Lung (tissue), 12 donors: ENCODE measurements around the gene ITPKA. TPM values are rescaled to one million over a fixed set of nuclear protein-coding genes. Genes with fewer than 3 reads are reported as not detected.

Experiments used
- ATAC-seq: fragments of 200-7000 bp; cut with Tn5 transposase; one replicate; pipeline ENCODE4 v1.9.1; 2020; ENCODE audit warnings: moderate number of reproducible peaks; ENCODE audit not compliant: insufficient read depth, low FRiP score
- DNase-seq, 3 donors: peaks; one replicate each; pipeline ENCODE4 v3.0.0-alpha.2; 2013 to 2017
- H3K27ac ChIP-seq, 2 donors: one replicate each; pipeline ENCODE4 v1.5.1; 2013; ENCODE audit warnings: mild to moderate bottlenecking in 2 of 2, moderate library complexity in 2 of 2, control low read depth in 1 of 2, inconsistent platforms in 1 of 2, low read depth in 1 of 2, low read length in 1 of 2
- H3K27me3 ChIP-seq, 3 donors: one replicate each; pipeline ENCODE4 v1.5.1; 2013; ENCODE audit warnings: low read length in 2 of 3; ENCODE audit not compliant: control insufficient read depth in 3 of 3, insufficient read depth in 3 of 3
- H3K36me3 ChIP-seq, 4 donors: one replicate each; pipeline ENCODE4 v1.5.1; 2013; ENCODE audit warnings: low read length in 4 of 4, mild to moderate bottlenecking in 1 of 4, moderate library complexity in 1 of 4; ENCODE audit not compliant: control insufficient read depth in 4 of 4, insufficient read depth in 4 of 4
- H3K4me1 ChIP-seq, 5 donors: one replicate each; pipeline ENCODE4 v1.5.1; 2013; ENCODE audit warnings: low read length in 5 of 5, mild to moderate bottlenecking in 2 of 5, moderate library complexity in 1 of 5; ENCODE audit not compliant: control insufficient read depth in 5 of 5, insufficient read depth in 5 of 5
- H3K4me3 ChIP-seq: one replicate; pipeline ENCODE4 v1.5.1; 2013; ENCODE audit warnings: mild to moderate bottlenecking, control low read depth, moderate library complexity
- H3K9ac ChIP-seq, 2 donors: one replicate each; pipeline ENCODE4 v1.5.1; 2013; ENCODE audit warnings: low read length in 2 of 2, control low read depth in 1 of 2; ENCODE audit not compliant: insufficient read depth in 1 of 2
- H3K9me3 ChIP-seq, 4 donors: one replicate each; pipeline ENCODE4 v1.5.1; 2013; ENCODE audit warnings: low read length in 3 of 4, mild to moderate bottlenecking in 1 of 4, moderate library complexity in 1 of 4; ENCODE audit not compliant: control insufficient read depth in 4 of 4, insufficient read depth in 3 of 4
- CTCF ChIP-seq: IDR thresholded peaks from 2 replicates; pipeline ENCODE4 v1.5.1; 2012; ENCODE audit warnings: mild to moderate bottlenecking; ENCODE audit errors: control extremely low read depth, extremely low read depth
- WGBS, 2 donors: extraction: QIAGEN DNeasy Blood & Tissue Kit; methylation state at CpG; one replicate each; pipeline ENCODE4 v1.1.7; 2013; 5-methylcytosine and 5-hydroxymethylcytosine counted together
- polyA plus RNA-seq, 2 donors: library from polyadenylated mRNA; stranded (reverse); fragments of 200-250 nt; gene quantifications; one replicate each; pipeline ENCODE4 v1.2.1, GENCODE V29; 2013
- total RNA-seq, 2 donors: library from RNA; depleted of rRNA in 1 of 2; stranded (reverse); fragments of >200 nt in 1 of 2; gene quantifications; one replicate each; pipeline ENCODE4 v1.2.1, GENCODE V29; 2014 to 2021
- donor health status: control.
- donor health status: control.
- donor health status: Bipolar disorder and iron deficiency.
- donor health status: healthy.
- donor health status: DM: yes; HTN: yes; CAD: no.

The ITPKA gene
- total and polyA plus RNA-seq, 4 donors, result 0.35 to 1.9 (median 1.2) TPM

DNA sequence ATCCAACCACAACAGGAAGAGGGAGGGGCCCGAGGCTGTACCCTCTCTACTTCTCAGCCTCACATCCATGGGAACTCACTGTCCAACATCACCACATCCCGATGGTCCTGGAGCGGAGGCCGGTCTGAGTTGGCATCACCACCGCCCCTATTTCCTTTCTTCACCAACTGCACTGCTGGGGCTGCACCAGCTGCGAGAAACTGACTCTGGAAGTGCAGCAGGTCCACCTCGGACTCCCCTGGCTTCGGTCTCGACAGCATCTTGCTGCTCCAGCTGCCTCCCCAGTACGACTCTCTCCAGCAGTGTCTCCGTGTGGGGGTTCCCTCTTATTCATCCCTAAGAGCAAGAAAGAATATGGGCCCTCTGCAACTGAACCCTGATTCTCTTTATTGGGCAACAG lies 43.2 kb downstream of the ITPKA start:
- DNase-seq (no peak), ATAC-seq (no peak)
- Histone ChIP-seq H3K27ac (no peak overlapping the region), H3K9me3 (no peaks in the 10 kb centered on the region), H3K9ac (no peak overlapping the region), H3K36me3 (peaks cover 12 to 19% (median 17%) of the 10 kb centered on the region in 4 donors), H3K4me3 (no peak overlapping the region), H3K27me3 (no peaks in the 10 kb centered on the region), H3K4me1 (no peaks in the 10 kb centered on the region)
- WGBS, 2 donors, result 89 to 93% methylated on average over 11 of the region's 11 CpGs
- no peak for TF ChIP-seq CTCF

DNA sequence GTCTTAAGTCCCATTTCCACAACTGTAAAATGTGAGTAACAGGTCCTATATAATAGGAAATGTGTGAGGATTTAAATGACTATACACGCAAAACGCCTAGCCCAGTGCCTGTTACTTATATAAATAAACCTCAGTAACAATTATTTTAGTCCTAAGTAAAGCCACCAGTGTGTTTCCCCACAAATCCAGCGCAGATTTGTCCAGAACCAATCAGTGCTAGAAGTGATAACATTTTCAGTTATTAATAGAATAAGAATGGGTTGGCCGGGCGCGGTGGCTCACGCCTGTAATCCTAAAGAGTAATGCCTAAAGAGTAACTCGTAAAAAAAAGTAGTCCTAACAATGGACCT lies 49.8 kb downstream of the ITPKA start:
- Histone ChIP-seq H3K27ac (peak overlapping the region in 1 of 2 donors; percentile 74), H3K9me3 (peaks cover 0 to 1% (median 0%) of the 10 kb centered on the region in 4 donors), H3K9ac (peak overlapping the region; percentile 81 to 92), H3K4me3 (peak overlapping the region; percentile 85), H3K27me3 (no peaks in the 10 kb centered on the region), H3K36me3 (peaks cover 0 to 3% (median 0%) of the 10 kb centered on the region in 4 donors), H3K4me1 (peaks cover 0 to 8% (median 3%) of the 10 kb centered on the region in 5 donors)
- DNase-seq (no peak), ATAC-seq (peak; percentile 14)
- 5 to 11% methylated on average over 8 of the region's 8 CpGs for WGBS, 2 donors
- TF ChIP-seq CTCF, result no peak

DNA sequence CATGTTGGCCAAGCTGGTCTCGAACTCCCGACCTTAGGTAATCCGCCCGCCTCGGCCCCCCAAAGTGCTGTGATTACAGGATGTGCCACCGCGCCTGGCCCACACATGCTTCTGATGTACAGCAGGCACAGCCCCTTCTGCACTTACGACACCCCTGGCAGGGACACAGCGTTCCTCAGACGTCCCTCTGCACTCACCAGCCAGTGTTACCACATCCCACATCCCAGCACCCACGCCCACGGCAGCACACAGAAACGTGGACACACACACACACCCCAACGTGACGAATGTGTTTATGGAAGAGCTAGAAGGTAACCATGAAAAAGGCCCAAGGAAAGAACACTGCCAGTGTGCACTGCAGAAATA lies 51.0 kb downstream of the ITPKA start:
- Histone ChIP-seq H3K9me3 (peaks cover 0 to 1% (median 0%) of the 10 kb centered on the region in 4 donors), H3K9ac (no peak overlapping the region), H3K27me3 (no peaks in the 10 kb centered on the region), H3K36me3 (peaks cover 0 to 3% (median 0%) of the 10 kb centered on the region in 4 donors), H3K4me1 (peaks cover 0 to 8% (median 3%) of the 10 kb centered on the region in 5 donors), H3K4me3 (no peak overlapping the region), H3K27ac (no peak overlapping the region)
- DNase-seq, result no peak
- no peak for TF ChIP-seq CTCF
- no peak for ATAC-seq
- 47 to 68% methylated on average over 15 of the region's 15 CpGs for WGBS, 2 donors

DNA sequence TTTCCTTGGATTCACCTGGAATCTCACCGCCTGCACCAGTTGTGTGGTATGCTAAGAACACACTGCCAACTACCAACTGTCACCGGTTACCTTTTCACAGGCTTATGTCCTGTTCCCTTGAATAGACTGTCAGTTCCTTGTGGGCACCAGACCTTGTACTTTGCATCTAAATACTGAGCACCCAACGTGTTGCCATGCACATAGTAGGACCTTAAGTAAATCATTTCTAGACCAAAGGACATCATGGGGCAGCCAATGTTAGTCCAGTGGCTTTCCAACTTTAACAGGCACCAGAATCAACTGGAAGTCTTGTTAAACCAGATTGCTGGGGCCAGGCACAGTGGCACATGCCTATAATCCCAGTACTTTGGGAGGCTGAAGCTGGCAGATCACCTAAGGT lies 51.5 kb downstream of the ITPKA start:
- WGBS, 2 donors, result 91 to 95% methylated on average over 3 of the region's 3 CpGs
- no peak overlapping the region for H3K4me3 ChIP-seq
- no peak for ATAC-seq

More for the DNA sequence above, 51.5 kb downstream of the ITPKA start:
- TF ChIP-seq CTCF, result no peak
- H3K4me1 ChIP-seq, result peaks cover 0 to 8% (median 3%) of the 10 kb centered on the region in 5 donors
- H3K36me3 ChIP-seq, result peaks cover 0 to 3% (median 0%) of the 10 kb centered on the region in 4 donors
- no peak overlapping the region for H3K9ac ChIP-seq
- no peak for DNase-seq
- H3K27me3 ChIP-seq, result no peaks in the 10 kb centered on the region
- no peak overlapping the region for H3K27ac ChIP-seq
- H3K9me3 ChIP-seq, result peaks cover 0 to 1% (median 0%) of the 10 kb centered on the region in 4 donors
